Thyroid gland (tissue), 4 donors: ENCODE results near the gene L3MBTL4.

ENCODE experiments used
- POLR2A ChIP-seq, 2 donors: fragments of 450-650 bp; IDR thresholded peaks; one replicate each; pipeline ENCODE4 v1.6.1; 2017; ENCODE audit warnings: antibody characterized with exemption in 2 of 2, mild to moderate bottlenecking in 2 of 2, moderate library complexity in 1 of 2
- TF ChIP-seq, protein P1 (sequence below), 6 experiments: fragments of 200-600 bp in 3 of 6; fragments of 450-650 bp in 3 of 6; sonication (generic) in 3 of 6; IDR thresholded peaks; one replicate each; pipeline ENCODE4 v1.5.1; 2016 to 2019; ENCODE audit warnings: antibody characterized with exemption in 6 of 6, mild to moderate bottlenecking in 2 of 6, inconsistent platforms in 1 of 6, moderate library complexity in 1 of 6

DNA sequence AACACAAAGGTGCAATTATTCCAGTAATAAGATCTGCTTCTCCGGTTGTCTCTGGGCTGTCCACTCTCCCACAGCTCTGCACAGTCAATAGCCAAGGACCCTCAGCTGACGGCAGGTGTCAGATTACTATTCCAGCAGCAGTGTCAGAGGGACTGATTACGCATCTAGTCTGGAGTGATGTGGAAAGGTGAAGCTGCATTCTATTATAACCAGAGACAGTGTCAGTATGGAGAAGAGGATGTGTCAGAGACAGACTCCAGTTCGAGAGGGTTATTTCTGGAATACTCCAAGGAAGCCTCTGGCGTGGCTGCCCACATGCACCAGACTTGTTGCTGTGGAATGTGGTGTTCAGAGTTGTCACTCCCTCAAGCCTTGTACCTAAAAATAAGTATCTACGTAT, 355.8 kb downstream of the L3MBTL4 start:
- TF ChIP-seq, protein P1, sequence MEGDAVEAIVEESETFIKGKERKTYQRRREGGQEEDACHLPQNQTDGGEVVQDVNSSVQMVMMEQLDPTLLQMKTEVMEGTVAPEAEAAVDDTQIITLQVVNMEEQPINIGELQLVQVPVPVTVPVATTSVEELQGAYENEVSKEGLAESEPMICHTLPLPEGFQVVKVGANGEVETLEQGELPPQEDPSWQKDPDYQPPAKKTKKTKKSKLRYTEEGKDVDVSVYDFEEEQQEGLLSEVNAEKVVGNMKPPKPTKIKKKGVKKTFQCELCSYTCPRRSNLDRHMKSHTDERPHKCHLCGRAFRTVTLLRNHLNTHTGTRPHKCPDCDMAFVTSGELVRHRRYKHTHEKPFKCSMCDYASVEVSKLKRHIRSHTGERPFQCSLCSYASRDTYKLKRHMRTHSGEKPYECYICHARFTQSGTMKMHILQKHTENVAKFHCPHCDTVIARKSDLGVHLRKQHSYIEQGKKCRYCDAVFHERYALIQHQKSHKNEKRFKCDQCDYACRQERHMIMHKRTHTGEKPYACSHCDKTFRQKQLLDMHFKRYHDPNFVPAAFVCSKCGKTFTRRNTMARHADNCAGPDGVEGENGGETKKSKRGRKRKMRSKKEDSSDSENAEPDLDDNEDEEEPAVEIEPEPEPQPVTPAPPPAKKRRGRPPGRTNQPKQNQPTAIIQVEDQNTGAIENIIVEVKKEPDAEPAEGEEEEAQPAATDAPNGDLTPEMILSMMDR (IDR thresholded peaks at IDR 0.05), result no peak
- no peak for TF ChIP-seq POLR2A (IDR thresholded peaks at IDR 0.05)
